HT1080 (cell line): ENCODE measurements around the gene ELP4. TPM values are rescaled to one million over a fixed set of nuclear protein-coding genes. Genes with fewer than 3 reads are reported as not detected.
A peak's percentile ranks its signal among the peaks of the same experiment; 100 is the strongest.

ENCODE experiments used
- DNase-seq: peaks from one replicate; pipeline ENCODE4 v3.0.0-alpha.2; 2015; ENCODE audit warnings: low read depth
- total RNA-seq: library from RNA; depleted of rRNA; stranded (reverse); fragments of >200 nt; shearing (Covaris generic); gene quantifications from 2 replicates; pipeline ENCODE4 v1.2.3, GENCODE V29; 2014

The ELP4 gene
- total RNA-seq, 1 experiment from 2014 or later, result 19.7 TPM

GRCh38 chr11:31768749-31769640, 259.4 kb downstream of the ELP4 start:
- DNase-seq, result no peak

GRCh38 chr11:31770011-31770700, 260.6 kb downstream of the ELP4 start:
- no peak for DNase-seq

GRCh38 chr11:31772412-31772811, 262.8 kb downstream of the ELP4 start:
- DNase-seq, result no peak

- peak; percentile 87 for DNase-seq
Observed at GRCh38 chr11:31779374-31779791, 269.8 kb downstream of the ELP4 start.

GRCh38 chr11:31780078-31780477, 270.5 kb downstream of the ELP4 start:
- no peak for DNase-seq

GRCh38 chr11:31780480-31780971, 271.0 kb downstream of the ELP4 start:
- no peak for DNase-seq

- DNase-seq, result no peak
Observed at GRCh38 chr11:31782257-31782656, 272.7 kb downstream of the ELP4 start.

GRCh38 chr11:31783252-31783651, 273.7 kb downstream of the ELP4 start:
- DNase-seq, result no peak

- DNase-seq, result no peak
Observed at GRCh38 chr11:31784611-31785010, 275.0 kb downstream of the ELP4 start.

- no peak for DNase-seq
Observed at GRCh38 chr11:31786996-31787685, 277.6 kb downstream of the ELP4 start.

GRCh38 chr11:31788085-31788484, 278.5 kb downstream of the ELP4 start:
- no peak for DNase-seq

GRCh38 chr11:31790649-31791048, 281.1 kb downstream of the ELP4 start:
- DNase-seq, result no peak

GRCh38 chr11:31792036-31792435, 282.5 kb downstream of the ELP4 start:
- DNase-seq, result no peak

GRCh38 chr11:31792456-31792855, 282.9 kb downstream of the ELP4 start:
- DNase-seq, result no peak

- DNase-seq, result no peak
Observed at GRCh38 chr11:31793264-31793663, 283.7 kb downstream of the ELP4 start.

GRCh38 chr11:31794548-31794947, 285.0 kb downstream of the ELP4 start:
- DNase-seq, result no peak

GRCh38 chr11:31795706-31796498, 286.3 kb downstream of the ELP4 start:
- no peak for DNase-seq

GRCh38 chr11:31796499-31797189, 287.1 kb downstream of the ELP4 start:
- no peak for DNase-seq

GRCh38 chr11:31797190-31798056, 287.9 kb downstream of the ELP4 start:
- no peak for DNase-seq
